ENCODE data around the gene CRY2.
"Not testable (repeated sequence)": the region's sequence is repeated elsewhere in the genome, so short reads cannot be mapped to it uniquely, and the experiment has no call there.

The CRY2 gene

GRCh38 chr11:45811571-45812290 lies 35.5 kb upstream of the CRY2 start:
- no peak for DNase-seq (ENCODE audit: low read depth in 2 of 2)

- no peak for DNase-seq (ENCODE audit: low read depth in 2 of 2)
Observed at GRCh38 chr11:45812581-45813548, 34.4 kb upstream of the CRY2 start.

GRCh38 chr11:45815747-45816146 lies 31.5 kb upstream of the CRY2 start:
- no peak for DNase-seq (ENCODE audit: low read depth in 2 of 2)

- no peak for DNase-seq (ENCODE audit: low read depth in 2 of 2)
Observed at GRCh38 chr11:45816614-45817013, 30.7 kb upstream of the CRY2 start.

GRCh38 chr11:45817191-45817590 lies 30.1 kb upstream of the CRY2 start:
- no peak for DNase-seq (ENCODE audit: low read depth in 2 of 2)

- DNase-seq (ENCODE audit: low read depth in 2 of 2): no peak
Observed at GRCh38 chr11:45818961-45819605, 28.2 kb upstream of the CRY2 start.

- DNase-seq (ENCODE audit: low read depth in 2 of 2): no peak
Observed at GRCh38 chr11:45820211-45820857, 26.9 kb upstream of the CRY2 start.

GRCh38 chr11:45826492-45826891 lies 20.8 kb upstream of the CRY2 start:
- not testable (repeated sequence) for DNase-seq (ENCODE audit: low read depth in 2 of 2)

- no peak for DNase-seq (ENCODE audit: low read depth in 2 of 2)
Observed at GRCh38 chr11:45827123-45827522, 20.2 kb upstream of the CRY2 start.

GRCh38 chr11:45828996-45829395 lies 18.3 kb upstream of the CRY2 start:
- DNase-seq (ENCODE audit: low read depth in 2 of 2): no peak

- no peak for DNase-seq (ENCODE audit: low read depth in 2 of 2)
Observed at GRCh38 chr11:45830596-45830995, 16.7 kb upstream of the CRY2 start.

GRCh38 chr11:45832811-45833441 lies 14.3 kb upstream of the CRY2 start:
- no peak for DNase-seq (ENCODE audit: low read depth in 2 of 2)

GRCh38 chr11:45833761-45834160 lies 13.5 kb upstream of the CRY2 start:
- DNase-seq (ENCODE audit: low read depth in 2 of 2): no peak

- DNase-seq (ENCODE audit: low read depth in 2 of 2): no peak
Observed at GRCh38 chr11:45834298-45834756, 12.9 kb upstream of the CRY2 start.

GRCh38 chr11:45839204-45839603 lies 8.1 kb upstream of the CRY2 start:
- DNase-seq (ENCODE audit: low read depth in 2 of 2): no peak

GRCh38 chr11:45840251-45840650 lies 7.0 kb upstream of the CRY2 start:
- not testable (repeated sequence) for DNase-seq (ENCODE audit: low read depth in 2 of 2)

- DNase-seq (ENCODE audit: low read depth in 2 of 2): peak; percentile 73 to 76
Observed at GRCh38 chr11:45843158-45843924, 3.9 kb upstream of the CRY2 start.

- DNase-seq (ENCODE audit: low read depth in 2 of 2): no peak
Observed at GRCh38 chr11:45844822-45845578, 2.3 kb upstream of the CRY2 start.

GRCh38 chr11:45846174-45846675 lies 1.1 kb upstream of the CRY2 start:
- no peak for DNase-seq (ENCODE audit: low read depth in 2 of 2)

All from stimulated activated CD8-positive, alpha-beta memory T cell treated with anti-CD3 and anti-CD28 coated beads, Interleukin-7, amount 100 ng/mL, for 4 hours (primary cell).